HG03571 (cell line): ENCODE measurements around the gene GPRC5B.

Experiments
- ATAC-seq: cut with Tn5 transposase; IDR thresholded peaks from one replicate; pipeline ENCODE4 v1.9.1; 2021; ENCODE audit not compliant: unreplicated experiment

The GPRC5B gene

DNA sequence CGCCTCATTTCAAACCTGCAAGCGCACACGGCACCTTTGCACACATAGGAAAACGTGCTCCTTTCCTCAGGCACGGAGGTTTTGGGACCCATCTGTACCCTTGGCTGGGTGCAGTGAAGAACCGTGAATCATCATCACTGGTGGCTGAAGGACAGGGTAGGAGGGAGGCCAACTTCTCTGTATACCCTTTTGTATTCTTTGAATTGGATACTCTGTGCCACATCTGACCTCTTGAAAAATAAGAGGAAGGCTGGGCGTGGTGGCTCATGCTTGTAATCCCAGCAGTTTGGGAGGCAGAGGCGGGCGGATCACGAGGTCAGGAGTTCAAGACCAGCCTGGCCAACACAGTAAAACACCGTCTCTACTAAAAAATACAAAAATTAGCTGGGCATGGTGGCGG, 11.7 kb downstream of the GPRC5B start:
- no peak for ATAC-seq

DNA sequence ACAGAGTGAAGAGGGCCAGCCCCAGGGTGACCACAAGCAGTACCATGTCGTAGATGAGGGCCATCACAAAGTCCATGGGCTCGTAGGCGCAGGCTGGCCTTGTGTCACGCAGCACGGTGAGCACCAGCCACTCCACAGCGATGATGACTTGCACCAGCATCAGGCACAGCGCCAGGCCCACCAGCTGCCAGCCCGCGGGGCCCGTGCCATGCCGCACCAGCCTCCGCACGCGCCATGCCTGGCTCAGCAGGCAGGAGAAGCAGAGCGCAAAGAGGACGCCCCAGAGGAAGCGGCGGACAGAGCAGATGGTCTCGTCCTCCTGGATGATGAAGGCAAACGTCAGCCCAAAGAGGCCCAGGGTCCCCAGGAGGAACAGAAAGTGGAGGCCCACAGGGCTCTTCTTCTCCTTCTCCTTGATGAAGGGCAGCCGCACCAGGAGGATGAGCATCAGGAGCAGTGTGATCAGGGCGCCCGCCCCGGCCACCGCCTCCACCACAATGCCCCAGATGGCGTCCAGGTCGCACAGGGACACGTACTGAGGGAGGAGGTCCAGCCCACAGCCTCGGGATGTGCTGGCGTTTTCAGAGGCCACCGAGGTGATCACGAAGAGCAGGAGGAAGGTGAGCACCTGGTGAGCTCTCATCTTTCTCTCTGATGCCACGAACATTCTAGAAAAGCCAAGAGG, 12.3 kb downstream of the GPRC5B start:
- ATAC-seq, result no peak

DNA sequence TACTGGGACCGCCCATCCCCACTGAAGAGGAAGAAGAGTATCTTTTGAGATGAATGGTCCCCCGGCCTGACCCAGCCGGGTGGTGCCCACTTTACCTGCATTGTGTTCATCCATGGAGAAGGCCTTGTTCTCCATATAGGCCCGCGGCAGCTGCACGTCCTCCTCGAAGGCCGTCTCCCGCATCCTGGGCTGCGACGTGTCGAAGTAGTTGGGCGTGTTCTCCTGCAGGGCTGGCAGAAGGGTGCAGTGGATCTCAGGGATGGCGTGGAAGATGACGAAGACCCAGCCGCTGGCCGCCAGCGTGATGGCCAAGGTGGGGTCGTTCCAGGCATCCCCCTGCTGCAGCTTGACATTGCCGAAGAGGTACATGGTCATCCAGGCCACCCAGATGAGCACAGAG, 12.9 kb downstream of the GPRC5B start:
- ATAC-seq, result no peak

DNA sequence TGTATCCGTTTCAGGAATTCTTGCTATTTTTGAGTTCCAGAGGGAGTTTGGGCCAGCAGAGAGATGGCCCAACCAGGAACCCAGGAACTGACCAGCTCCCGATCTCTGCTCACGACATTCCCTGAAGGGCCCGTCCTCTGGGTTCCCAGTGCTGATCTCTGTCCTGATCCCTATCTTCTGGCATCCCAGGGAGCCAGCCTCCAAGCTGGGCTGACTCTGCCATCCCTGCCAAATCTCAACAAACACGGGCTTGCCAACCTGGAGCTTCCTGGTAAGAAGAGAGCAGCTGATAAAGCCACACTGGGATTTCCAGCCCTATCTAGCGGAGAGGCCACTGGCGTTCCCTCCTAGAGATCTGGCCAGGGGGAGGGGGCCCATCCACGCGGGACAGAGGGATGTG, 16.2 kb downstream of the GPRC5B start:
- ATAC-seq, result no peak

DNA sequence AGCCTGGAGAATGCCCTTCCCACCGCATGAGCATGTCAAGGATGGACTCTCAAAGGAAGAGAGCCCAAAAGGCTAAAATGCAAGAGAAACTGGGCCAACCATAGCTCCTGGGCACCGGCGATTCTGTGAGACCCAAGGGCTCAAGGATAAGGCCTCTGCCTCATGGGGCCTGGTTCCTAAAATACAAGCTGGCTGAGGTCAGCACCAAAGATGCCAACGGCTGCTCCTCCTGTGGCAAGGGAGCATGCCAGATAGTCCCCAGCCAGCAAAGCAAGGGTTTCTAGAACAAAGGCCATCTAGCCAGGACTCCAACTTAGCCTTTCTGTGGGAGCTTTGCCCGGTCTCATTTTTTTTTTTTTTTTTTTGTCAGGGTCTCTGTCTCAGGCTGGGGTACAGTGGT, 20.1 kb downstream of the GPRC5B start:
- no peak for ATAC-seq

DNA sequence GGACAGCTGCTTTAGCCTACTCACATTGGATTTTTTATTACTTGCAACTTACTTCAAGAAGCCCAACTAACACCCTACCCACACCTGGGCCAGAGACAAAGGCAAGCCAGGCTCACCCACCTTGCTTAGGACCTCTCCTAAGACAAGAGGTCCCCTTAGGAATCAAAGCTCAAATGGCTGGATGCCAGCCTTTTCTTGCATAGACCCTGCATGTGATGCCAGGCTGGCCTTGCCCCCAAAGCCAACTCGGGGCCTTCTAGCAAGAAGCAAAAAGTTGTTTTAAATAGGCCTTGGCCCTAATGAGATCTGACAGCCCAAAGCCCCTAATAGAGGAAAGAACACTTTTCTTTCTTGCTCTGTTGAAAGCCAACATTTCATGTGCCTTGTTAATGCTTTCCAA, 20.7 kb downstream of the GPRC5B start:
- no peak for ATAC-seq

DNA sequence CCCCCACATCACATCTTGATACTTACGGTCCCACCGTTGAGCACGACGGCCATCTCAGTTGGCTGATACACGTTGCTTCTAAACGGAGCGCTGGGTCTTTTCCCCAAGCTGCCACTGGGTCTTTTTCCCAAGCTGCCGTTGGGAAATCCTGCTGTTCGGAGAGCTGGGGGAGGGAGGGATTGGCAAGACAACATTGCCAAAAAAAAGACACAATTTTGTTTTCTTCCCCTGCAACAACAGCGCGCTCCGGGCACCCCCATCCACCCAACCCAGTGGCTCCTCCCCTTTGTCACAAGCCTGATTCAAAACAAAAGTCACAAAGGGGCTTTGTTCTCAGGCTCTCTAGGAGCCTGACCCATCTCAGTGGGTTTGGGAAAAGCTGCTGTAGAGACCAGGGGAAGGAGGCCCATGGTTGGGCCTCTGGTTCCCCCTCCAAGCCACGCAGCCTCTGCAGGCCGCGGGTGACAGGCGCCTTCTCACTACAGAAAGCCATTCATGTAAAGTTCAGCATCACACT, 22.8 kb downstream of the GPRC5B start:
- ATAC-seq, result no peak

DNA sequence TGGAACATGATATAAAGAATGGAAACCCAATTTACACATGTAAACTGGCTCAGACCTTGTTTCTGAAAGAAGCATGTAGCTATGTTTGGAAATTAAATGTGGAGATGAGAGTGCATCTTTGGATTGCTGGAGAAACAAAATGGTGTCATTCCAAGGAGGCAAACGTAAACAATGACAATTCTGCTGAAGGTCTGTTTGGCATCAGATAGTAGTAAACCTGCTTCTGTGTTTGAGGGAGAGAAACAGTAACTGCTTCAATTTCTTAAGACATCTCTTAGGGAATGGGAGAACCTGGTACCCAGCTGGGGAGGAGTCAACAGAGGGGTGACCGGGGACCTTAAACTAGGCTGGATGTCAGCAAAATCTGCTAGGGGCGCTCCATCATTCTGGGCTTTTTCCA, 23.5 kb downstream of the GPRC5B start:
- ATAC-seq, result no peak

DNA sequence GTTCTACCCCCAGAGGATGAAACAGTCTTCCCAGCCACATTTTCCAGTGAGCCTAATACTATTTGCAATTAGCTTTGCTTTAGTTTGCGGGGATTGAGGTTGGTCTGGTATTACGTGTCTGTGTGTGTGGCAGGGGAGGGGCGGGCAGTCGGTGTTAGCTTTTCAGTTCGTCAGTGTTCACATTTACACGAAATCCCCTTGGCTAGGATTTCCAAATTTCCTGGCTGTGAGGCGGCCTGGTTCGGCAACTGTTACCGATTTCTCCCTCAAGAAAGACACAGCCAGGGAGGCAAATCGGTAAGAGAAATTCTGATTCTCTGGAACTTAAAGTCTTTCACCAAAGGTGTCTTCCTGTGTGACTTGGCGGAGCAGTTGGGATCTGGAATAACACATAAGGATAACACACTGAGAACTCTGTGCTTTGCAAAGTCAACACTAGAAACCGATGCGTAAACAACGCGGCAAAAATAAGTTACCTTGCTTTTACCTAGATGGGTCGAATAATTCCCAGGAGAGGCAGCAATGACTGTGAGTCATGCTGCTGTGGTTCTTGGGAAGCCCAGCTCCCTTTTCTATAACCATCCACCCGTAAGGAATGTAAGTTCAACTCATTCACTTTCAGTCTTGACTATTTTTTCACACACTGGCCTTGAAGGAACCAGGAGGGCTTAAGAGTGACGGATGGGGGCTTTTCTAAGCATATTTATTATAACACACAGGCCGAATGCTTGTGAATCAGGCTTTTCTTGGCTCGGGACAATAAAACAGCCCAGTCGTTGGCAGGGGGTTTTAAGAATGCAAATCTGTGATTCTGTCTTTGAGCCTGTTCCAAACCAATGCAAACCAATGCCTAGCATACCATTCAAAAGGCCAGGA, 24.2 kb downstream of the GPRC5B start:
- ATAC-seq, result no peak

DNA sequence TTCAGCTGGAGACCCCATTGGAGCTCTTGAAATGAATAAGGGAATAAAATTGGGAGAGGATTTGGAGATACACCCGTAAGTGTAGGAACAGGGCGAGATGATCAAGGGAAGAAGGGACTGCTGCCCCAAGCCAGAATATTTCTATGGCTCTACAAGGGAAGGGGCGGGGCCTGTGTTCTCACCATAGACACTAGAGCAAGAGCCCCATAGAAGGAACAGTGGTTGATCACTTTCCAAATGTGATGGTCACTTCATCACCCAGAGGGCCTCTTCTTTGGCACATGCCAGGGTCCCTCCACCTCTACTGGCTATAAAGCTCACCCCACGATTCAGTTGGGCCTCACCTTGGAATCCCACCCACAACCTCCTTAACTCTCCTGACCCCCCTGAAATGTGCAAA, 25.0 kb downstream of the GPRC5B start:
- no peak for ATAC-seq

DNA sequence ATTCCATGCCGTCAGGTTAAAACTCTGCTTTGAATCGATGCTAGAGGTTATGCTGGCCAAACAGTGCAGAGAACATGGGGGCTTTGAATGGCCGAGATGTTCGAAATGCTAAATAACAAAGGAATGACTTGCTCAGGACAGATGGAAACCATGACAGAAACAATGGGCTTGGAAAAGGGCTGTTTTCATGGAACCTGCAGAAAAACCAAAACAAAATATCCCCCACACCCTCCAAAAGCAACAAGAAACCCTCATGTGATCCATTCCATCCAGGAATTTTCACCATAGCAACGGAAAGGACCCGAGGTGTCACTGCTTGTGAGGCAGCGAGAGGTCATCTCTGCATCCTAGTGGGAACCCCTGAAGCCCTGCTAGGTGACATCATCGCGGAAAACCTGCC, 25.5 kb downstream of the GPRC5B start:
- no peak for ATAC-seq

DNA sequence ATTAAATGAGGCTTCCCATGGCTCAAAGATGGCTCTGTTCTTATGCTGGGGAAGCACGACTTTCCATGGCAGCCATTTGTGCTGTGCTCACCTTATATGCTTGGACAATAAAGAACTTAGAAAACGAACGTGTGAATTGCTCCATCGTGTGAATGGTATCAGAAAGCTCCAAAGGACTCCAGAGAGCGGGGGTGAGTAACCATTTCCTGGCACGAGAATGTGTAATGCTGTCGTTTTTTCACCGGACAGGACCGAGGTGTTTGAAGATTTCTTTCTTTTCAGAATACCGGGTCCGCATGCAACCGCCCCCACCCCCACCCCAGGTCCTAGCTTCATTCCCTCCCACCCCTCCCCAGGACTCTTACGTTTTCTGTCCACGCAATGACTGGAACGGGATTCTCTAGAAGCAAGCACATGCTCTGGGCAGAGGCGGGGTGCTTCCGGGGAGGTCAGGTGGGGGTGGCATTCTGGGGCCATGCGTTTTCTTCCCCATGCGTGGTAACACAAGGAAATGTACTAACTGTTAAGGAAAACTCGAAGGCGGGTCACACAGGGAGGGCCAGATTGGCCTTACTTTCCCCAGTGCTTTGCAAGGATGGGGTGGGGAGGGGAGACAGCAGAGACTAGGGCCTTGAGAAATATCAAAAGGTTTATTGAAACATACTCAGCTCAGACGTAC, 26.2 kb downstream of the GPRC5B start:
- no peak for ATAC-seq

DNA sequence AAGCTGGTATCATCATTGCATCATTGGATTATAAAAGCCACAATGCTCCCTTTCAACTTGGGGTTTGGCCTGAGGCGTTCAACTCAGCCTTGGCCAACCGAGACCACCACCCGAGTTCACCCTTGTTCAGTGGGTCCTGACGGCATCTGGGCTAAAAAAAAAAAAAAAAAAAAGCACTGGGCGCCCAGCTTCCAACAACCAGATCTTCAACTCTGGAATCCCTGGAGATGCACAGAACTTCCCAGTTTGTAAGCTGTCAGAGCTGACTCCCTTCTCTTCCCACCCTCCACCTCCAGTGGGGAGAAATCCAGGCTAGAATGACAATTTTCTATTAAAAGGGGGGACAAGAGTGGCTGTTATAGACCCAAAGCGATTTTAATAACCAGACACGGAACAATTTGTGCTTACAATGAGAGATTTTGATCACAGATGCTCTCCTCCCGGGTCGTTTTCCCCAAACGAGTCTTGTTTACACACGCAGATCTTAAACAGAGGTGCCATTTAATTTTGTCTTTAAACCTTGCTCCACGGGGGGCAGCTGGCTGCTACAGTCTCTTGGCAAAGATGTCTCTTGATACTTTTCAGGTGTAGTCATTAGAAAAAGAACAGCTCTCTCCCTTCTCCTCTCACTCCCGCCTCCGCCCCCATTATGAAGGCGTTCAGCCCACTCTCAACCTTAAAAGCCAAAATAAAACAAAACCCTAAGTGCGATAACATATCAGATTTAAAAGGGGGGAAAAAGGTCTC, 26.9 kb downstream of the GPRC5B start:
- ATAC-seq, result no peak

DNA sequence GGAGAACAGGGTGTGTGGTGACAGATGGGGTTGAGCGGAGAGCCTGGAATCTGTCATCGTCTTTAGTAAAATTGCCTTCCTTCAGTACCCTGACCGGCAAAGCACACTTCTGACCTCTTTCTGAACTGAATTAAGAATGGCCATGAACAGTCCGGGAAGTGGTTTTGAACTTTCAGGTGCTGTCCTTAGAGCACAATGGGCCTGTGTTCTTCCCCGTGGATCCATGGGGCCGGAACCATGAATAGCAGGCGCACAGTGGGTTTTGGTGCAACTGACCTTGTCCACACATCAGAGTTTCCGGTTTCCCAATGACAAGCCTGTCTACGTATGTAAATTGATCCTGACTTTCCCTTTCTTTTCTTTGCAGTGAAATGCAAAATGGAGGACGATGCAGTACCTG, 28.5 kb downstream of the GPRC5B start:
- no peak for ATAC-seq

DNA sequence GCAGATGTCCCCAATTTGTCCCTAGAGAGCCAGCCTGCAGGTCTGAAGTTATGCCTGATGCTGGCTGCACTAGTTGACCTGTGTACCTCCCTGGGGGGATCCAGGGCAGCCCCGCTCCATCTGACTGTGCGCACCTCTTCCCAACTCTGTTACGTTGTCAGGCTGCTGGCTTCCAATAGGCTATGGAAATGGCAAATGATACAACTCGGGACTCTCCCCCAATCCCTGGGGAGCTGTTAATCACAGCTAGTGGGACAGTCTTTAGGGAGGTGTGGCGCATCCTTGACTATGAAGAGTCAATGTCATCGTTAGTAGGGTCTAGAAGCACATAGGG, 30.1 kb downstream of the GPRC5B start:
- ATAC-seq, result no peak

DNA sequence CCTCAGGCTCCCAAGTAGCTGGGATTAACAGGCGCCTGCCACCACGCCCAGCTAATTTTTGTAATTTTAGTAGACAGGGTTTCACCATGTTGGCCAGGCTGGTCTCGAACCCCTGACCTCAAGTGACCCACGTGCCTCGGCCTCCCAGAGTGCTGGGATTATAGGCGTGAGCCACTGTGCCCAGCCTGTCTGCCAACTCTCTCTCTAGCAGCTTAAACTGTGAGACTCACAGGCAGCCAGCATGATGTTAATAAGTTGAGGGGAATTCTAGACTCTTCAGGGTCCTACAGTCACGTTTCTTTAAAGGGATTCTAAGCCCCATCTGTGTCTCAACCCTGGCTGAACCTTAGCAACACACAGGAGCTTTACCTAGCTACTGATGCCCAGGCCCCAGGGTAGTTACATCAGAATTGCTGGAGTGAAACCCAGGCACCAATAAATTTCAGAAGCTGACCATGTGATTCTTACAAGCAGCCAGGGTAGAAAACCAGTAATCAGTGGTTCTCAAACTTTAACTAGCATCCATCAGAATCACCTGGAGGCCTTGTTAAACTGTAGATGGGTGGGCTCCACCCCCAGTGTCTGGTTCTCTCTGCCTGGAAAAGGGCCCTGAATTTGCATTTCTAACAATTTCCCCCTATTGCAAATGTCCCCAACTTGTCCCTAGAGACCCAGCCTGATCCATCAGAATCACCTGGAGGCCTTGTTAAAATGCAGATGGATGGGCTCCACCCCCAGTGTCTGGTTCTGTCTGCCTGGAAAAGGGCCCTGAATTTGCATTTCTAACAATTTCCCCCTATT, 30.7 kb downstream of the GPRC5B start:
- ATAC-seq, result no peak

DNA sequence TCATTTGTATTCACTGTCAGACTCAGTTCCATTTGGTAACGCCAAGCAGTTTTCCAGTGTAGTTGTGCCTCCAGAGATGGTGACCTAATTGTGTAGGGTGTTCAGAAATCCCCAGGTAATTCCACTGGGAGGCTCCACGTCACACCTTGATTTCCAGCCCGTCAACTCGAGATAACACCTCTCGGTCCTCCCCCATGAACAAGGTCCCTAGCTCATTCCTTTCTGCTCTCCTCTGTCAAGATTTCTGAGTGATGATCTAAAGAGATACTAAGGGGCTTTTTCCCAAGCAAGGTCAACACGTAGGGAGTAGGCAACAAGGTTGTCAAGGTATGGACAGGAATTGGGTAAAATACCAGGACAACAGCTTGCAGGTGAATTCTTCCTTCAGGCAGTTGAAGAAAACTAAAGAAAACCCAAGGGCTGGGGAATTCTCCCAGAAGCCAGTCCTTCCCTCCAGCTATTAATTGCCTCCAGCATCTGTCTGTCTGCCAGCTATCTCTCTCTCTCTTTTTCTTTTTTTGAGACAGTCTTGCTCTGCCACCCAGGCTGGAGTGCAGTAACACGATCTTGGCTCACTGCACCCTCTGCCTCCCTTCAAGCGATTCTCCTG, 31.4 kb downstream of the GPRC5B start:
- no peak for ATAC-seq

DNA sequence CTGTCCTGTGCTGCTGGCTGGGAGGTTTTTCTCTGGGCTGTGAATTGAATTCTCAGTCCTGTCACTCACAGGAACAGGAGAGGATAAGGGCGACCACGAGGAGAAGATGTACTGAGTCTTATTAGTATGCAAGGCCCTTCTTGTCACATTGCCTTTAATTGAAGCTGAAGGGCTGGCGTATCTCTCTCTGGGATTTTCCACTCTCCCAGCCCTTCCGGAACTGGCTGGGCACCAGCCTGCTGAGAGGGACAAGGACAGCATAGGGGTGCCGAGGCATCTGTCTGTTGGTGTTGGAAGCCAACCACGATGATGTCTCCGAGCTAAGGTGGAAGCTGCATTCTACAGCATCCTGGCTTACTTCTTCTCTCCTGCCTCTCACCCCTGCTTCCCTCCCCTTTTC, 33.2 kb downstream of the GPRC5B start:
- ATAC-seq, result no peak

DNA sequence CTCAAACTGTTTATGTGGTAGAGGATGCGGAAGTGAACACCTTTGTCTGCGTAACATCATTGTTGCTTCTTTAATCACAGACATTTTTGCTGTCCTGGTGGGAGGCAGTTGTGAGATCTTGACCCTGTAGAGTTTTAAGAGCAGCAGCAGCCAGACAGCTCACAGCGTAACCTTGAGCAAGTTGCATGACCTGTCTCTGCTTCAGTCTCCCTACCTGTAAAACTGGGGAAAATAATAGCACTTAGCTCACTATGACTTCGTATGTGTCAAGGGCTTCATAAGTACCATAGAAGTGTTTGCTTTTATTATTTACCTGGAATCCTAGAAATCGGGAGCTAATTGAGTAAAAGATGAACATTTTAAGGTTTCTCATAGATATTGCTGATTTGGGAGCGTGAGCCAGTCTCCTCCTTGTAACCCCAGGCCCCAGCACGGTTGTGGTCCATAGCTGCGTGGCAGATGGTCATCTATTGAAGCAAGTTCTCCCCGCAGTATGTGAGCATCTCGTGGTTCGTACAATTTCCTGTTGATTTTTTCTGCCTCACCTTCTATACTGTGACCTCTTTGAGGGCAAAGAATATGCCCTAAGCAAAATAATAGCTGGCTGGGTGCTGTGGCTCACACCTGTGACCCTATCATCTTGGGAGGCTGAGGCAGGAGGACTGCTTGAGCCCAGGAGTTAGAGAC, 34.4 kb downstream of the GPRC5B start:
- ATAC-seq, result no peak
